Measurements from ENCODE around the gene VWC2L.

VWC2L gene

DNA sequence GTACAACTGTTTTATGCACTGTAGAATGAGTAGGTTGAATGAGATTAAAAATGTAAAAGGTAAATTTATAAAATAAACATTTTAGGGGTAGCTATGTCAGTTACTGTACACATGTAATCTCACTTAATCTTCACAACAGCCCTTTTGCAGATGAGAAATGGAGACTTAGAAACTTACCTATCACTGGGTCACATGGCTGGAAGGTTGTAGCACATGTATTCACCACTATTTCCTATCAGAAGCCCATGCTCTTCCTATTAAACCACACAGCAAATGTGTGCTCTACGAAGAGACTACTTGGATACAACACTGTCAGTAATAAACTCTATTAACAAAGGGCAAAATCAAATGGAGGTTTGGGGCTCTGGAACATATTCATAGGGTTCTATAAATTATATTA is 60.5 kb downstream of the VWC2L start:
- H3K4me3 ChIP-seq (ENCODE audit: low read depth, low read length), result no peak overlapping the region
- TF ChIP-seq, protein P1, sequence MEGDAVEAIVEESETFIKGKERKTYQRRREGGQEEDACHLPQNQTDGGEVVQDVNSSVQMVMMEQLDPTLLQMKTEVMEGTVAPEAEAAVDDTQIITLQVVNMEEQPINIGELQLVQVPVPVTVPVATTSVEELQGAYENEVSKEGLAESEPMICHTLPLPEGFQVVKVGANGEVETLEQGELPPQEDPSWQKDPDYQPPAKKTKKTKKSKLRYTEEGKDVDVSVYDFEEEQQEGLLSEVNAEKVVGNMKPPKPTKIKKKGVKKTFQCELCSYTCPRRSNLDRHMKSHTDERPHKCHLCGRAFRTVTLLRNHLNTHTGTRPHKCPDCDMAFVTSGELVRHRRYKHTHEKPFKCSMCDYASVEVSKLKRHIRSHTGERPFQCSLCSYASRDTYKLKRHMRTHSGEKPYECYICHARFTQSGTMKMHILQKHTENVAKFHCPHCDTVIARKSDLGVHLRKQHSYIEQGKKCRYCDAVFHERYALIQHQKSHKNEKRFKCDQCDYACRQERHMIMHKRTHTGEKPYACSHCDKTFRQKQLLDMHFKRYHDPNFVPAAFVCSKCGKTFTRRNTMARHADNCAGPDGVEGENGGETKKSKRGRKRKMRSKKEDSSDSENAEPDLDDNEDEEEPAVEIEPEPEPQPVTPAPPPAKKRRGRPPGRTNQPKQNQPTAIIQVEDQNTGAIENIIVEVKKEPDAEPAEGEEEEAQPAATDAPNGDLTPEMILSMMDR (IDR thresholded peaks at IDR 0.05; ENCODE audit: low read depth, low read length), result no peak
- DNase-seq, result no peak
- no peaks in the 10 kb centered on the region for H3K27me3 ChIP-seq (ENCODE audit: insufficient read depth, low read depth, severe bottlenecking)
- H3K36me3 ChIP-seq, result peaks cover 6% of the 10 kb centered on the region
- no peaks in the 10 kb centered on the region for H3K9me3 ChIP-seq (ENCODE audit: severe bottlenecking)
- H3K27ac ChIP-seq, result no peak overlapping the region

DNA sequence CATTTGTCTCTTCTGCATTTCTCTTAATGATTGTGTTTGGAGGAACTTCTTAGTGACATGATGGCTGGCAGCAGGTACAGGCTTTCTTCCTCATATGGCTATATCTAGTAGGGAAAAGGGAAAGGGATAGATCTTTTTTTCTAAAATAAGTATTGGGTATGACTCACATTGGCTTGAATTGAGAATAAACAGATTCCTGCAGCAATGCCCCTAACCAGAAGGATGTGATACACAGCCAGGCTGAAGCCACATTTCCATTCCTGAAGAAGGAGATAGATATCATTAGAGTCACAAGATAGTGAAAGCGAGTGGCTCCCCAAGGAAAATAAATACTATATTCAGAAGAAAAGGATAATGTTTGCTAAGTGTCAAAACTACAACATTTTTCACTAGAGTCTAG is 61.1 kb downstream of the VWC2L start:
- no peak overlapping the region for H3K27ac ChIP-seq
- TF ChIP-seq, protein P1 (IDR thresholded peaks at IDR 0.05; ENCODE audit: low read depth, low read length), result no peak
- DNase-seq, result no peak
- no peak overlapping the region for H3K4me3 ChIP-seq (ENCODE audit: low read depth, low read length)
- H3K9me3 ChIP-seq (ENCODE audit: severe bottlenecking), result no peaks in the 10 kb centered on the region
- no peaks in the 10 kb centered on the region for H3K27me3 ChIP-seq (ENCODE audit: insufficient read depth, low read depth, severe bottlenecking)
- H3K36me3 ChIP-seq, result peaks cover 6% of the 10 kb centered on the region

DNA sequence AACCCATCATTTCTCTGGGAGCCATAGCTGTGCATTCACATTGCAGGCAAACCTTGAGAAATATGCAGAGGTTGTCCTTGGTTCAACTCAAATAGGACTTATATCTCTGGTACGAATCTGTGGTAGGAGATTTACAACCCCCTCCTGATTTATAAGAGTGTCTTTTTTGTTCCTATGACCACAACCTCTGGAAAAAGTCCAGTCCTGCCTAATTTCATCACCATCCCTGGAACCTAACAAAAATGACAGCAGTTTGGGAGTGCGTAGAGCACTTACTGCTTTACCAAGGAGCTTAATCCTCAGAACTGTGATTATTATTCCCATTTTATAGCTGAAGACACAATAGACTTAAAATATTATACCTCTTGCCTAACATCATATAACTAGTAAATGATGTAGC is 66.5 kb downstream of the VWC2L start:
- no peak for DNase-seq
- H3K36me3 ChIP-seq, result no peaks in the 10 kb centered on the region; the same call in none of the 2 replicates

DNA sequence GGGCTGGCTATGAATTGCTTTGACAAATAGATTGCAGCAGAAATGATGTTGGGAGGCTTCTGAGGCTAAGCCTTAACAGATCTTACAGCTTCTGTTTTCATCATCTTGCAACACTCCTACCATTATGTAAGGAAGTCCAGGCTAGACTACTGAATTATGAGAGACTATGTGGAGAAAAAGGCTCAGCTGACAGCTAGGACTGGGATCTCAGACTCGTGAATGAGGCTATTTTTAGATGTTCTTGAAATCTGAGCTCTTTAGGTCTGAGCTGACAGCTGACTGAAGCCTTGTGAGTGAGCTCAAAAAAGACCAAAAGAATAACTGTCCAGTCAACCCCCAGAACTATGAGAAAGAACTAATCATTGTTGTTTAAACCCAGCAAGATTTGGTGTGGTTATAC is 70.3 kb downstream of the VWC2L start:
- Histone ChIP-seq H3K27ac (no peak overlapping the region), H3K4me3 (ENCODE audit: low read depth, low read length) (no peak overlapping the region), H3K36me3 (no peaks in the 10 kb centered on the region; the same call in 1 of the 2 replicates), H3K27me3 (ENCODE audit: insufficient read depth, low read depth, severe bottlenecking) (no peaks in the 10 kb centered on the region), H3K9me3 (ENCODE audit: severe bottlenecking) (no peaks in the 10 kb centered on the region)
- no peak for DNase-seq
- TF ChIP-seq, protein P1 (IDR thresholded peaks at IDR 0.05; ENCODE audit: low read depth, low read length), result no peak

More for the DNA sequence above, 66.5 kb downstream of the VWC2L start:
- TF ChIP-seq, protein P1 (IDR thresholded peaks at IDR 0.05; ENCODE audit: low read depth, low read length), result no peak
- H3K27me3 ChIP-seq (ENCODE audit: insufficient read depth, low read depth, severe bottlenecking), result no peaks in the 10 kb centered on the region
- no peak overlapping the region for H3K27ac ChIP-seq
- no peaks in the 10 kb centered on the region for H3K9me3 ChIP-seq (ENCODE audit: severe bottlenecking)
- H3K4me3 ChIP-seq (ENCODE audit: low read depth, low read length), result no peak overlapping the region

DNA sequence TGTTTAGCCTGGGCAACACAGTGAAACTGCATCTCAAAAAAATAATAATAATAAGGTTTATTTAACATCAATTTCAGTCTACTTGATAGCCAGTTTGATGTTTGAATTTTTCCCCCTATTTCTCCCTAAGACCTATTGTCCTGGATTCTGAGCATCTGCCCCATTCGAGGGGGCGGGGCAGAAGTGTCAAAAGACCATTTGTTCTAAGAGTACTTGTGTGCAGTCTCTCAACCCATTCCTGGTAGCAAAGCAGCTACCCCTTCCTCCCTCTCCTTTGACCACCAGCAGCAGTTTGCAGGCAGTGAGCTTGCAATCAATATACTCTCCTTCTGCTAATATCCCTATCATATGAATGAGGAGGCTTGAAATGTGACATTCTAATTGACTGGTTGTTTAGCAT is 71.9 kb downstream of the VWC2L start:
- DNase-seq, result no peak
- Histone ChIP-seq H3K27me3 (ENCODE audit: insufficient read depth, low read depth, severe bottlenecking) (no peaks in the 10 kb centered on the region), H3K27ac (no peak overlapping the region), H3K4me3 (ENCODE audit: low read depth, low read length) (no peak overlapping the region), H3K9me3 (ENCODE audit: severe bottlenecking) (no peaks in the 10 kb centered on the region), H3K36me3 (no peaks in the 10 kb centered on the region; the same call in 1 of the 2 replicates)
- TF ChIP-seq, protein P1 (IDR thresholded peaks at IDR 0.05; ENCODE audit: low read depth, low read length), result no peak

DNA sequence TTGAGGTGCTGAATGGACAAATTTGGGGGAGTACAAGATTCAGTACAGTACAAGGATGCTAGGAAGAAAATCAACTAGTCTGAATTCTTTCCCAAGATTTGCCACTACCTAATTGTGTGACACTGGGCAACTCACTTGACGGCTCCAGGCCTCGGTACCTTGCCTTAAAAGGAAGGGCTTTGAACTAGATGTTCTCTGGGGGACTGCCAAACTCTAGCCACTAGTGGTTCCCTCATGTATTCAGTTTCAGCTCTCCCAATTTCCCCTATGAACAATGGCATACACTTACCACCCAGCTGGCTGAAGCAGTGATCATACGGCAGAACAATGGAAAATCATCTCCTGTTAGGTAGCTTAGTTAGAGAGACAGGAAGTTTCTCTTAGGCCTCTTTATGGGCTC is 73.4 kb downstream of the VWC2L start:
- H3K36me3 ChIP-seq, result no peaks in the 10 kb centered on the region; the same call in 1 of the 2 replicates
- no peaks in the 10 kb centered on the region for H3K27me3 ChIP-seq (ENCODE audit: insufficient read depth, low read depth, severe bottlenecking)
- H3K4me3 ChIP-seq (ENCODE audit: low read depth, low read length), result no peak overlapping the region
- no peaks in the 10 kb centered on the region for H3K9me3 ChIP-seq (ENCODE audit: severe bottlenecking)
- TF ChIP-seq, protein P1 (IDR thresholded peaks at IDR 0.05; ENCODE audit: low read depth, low read length), result no peak
- DNase-seq, result no peak
- H3K27ac ChIP-seq, result no peak overlapping the region

Data from WERI-Rb-1 (cell line).